Stimulated activated naive CD8-positive, alpha-beta T cell treated with anti-CD3 and anti-CD28 coated beads, Interleukin-15, amount 100 ng/mL, for 72 hours (primary cell): ENCODE data around the gene WDR81.
"Not testable (repeated sequence)": the region's sequence is repeated elsewhere in the genome, so short reads cannot be mapped to it uniquely, and the experiment has no call there.

Experiments
- ATAC-seq: fragments of 150-1000 bp; cut with Tn5 transposase; 2 replicates; pipeline ENCODE4 v1.10.0; 2021; ENCODE audit warnings: mild to moderate bottlenecking, moderate library complexity
- DNase-seq, 2 donors: peaks; one replicate each; pipeline ENCODE4 v3.0.0; 2021 to 2022
- H3K27ac Mint-ChIP-seq, 2 donors: one replicate each; pipeline ENCODE4 v1.8.0; 2022; ENCODE audit warnings: mild to moderate bottlenecking in 2 of 2, mixed read lengths in 2 of 2, moderate library complexity in 2 of 2
- H3K27me3 Mint-ChIP-seq: one replicate; pipeline ENCODE4 v1.8.0; 2022; ENCODE audit warnings: mixed read lengths
- H3K4me1 Mint-ChIP-seq: one replicate; pipeline ENCODE4 v1.8.0; 2022; ENCODE audit warnings: mild to moderate bottlenecking, mixed read lengths
- H3K4me3 Mint-ChIP-seq, 2 donors: one replicate each; pipeline ENCODE4 v1.8.0; 2022; ENCODE audit warnings: mild to moderate bottlenecking in 2 of 2, mixed read lengths in 2 of 2, moderate library complexity in 1 of 2
- H3K9me3 Mint-ChIP-seq, 2 donors: one replicate each; pipeline ENCODE4 v1.8.0; 2022; ENCODE audit warnings: mixed read lengths in 2 of 2

WDR81 gene

DNA sequence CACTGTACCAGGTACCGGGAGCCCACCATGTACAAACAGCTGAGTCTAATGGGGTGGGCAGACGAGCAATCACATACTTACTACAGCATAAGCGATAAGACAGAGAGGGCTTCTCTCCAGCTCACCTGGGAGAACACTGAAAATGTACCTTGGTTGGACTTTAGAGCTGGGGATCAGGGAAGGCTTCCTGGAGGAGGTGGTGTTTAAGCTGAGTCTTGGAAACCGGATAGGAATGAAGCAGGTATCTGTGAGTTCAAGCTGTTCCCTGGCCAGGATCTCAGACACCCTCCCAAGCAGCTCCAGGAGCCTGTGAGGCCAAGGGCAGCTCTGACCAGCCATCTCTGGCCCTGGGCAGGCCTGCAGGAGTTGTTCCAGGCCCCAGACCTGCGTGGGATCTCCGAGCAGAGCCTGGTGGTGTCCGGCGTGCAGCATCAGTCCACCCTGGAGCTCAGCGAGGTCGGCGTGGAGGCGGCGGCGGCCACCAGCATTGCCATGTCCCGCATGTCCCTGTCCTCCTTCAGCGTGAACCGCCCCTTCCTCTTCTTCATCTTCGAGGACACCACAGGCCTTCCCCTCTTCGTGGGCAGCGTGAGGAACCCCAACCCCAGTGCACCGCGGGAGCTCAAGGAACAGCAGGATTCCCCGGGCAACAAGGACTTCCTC lies 29.4 kb downstream of the WDR81 start:
- H3K27me3 Mint-ChIP-seq, result no peaks in the 10 kb centered on the region
- no peaks in the 10 kb centered on the region for H3K9me3 Mint-ChIP-seq
- peaks cover 8% of the 10 kb centered on the region for H3K4me1 Mint-ChIP-seq
- ATAC-seq, result no peak
- H3K27ac Mint-ChIP-seq, result no peak overlapping the region
- DNase-seq, result no peak
- H3K4me3 Mint-ChIP-seq, result no peak overlapping the region

DNA sequence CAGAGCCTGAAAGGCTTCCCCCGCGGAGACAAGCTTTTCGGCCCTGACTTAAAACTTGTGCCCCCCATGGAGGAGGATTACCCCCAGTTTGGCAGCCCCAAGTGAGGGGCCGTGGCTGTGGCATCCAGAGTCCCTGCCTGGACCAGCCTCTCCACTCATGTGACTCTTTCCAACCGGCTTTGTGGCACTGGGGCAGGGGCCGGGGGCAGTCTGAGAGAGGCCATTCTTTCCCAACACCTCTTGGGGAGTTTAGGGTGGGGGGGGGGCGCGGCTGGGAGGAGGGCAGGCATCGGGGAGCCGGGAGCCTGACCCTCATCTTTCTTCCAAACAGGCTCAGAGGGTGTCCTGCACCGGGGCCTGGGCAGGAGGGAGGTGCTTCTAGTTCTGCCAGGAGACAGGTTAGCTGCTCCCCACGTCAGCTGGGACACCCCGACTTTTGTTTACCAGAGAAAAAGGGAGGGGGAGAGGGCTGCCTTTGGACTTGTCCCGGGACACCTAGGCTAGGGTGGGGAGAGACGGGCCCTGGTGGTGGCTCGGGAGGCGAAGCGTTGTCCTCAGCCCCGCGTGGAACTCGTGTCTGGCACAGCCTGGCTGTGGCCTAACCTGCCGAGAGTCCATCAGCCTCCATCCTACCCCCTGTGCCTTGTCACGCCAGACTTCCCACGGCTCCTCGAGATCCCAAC lies 30.1 kb downstream of the WDR81 start:
- ATAC-seq (no peak), DNase-seq (no peak)
- no peak overlapping the region for H3K4me3 Mint-ChIP-seq
- peaks cover 8% of the 10 kb centered on the region for H3K4me1 Mint-ChIP-seq
- no peaks in the 10 kb centered on the region for H3K9me3 Mint-ChIP-seq
- peak overlapping the region in 1 of 2 donors; percentile 65 for H3K27ac Mint-ChIP-seq
- no peaks in the 10 kb centered on the region for H3K27me3 Mint-ChIP-seq

GRCh38 chr17:1755252-1755826 lies 30.8 kb downstream of the WDR81 start:
- no peaks in the 10 kb centered on the region for H3K27me3 Mint-ChIP-seq
- ATAC-seq, result peak; percentile 54
- no peaks in the 10 kb centered on the region for H3K9me3 Mint-ChIP-seq
- no peak overlapping the region for H3K4me3 Mint-ChIP-seq
- H3K4me1 Mint-ChIP-seq, result peaks cover 8% of the 10 kb centered on the region
- peak overlapping the region; percentile 48 to 65 for H3K27ac Mint-ChIP-seq
- DNase-seq, result no peak

- no peak overlapping the region for H3K4me3 Mint-ChIP-seq
- H3K27ac Mint-ChIP-seq, result peak overlapping the region in 1 of 2 donors; percentile 48
- peaks cover 8% of the 10 kb centered on the region for H3K4me1 Mint-ChIP-seq
- no peaks in the 10 kb centered on the region for H3K9me3 Mint-ChIP-seq
- ATAC-seq (no peak), DNase-seq (no peak)
- no peaks in the 10 kb centered on the region for H3K27me3 Mint-ChIP-seq
Measured at GRCh38 chr17:1755827-1756262, 31.3 kb downstream of the WDR81 start.

DNA sequence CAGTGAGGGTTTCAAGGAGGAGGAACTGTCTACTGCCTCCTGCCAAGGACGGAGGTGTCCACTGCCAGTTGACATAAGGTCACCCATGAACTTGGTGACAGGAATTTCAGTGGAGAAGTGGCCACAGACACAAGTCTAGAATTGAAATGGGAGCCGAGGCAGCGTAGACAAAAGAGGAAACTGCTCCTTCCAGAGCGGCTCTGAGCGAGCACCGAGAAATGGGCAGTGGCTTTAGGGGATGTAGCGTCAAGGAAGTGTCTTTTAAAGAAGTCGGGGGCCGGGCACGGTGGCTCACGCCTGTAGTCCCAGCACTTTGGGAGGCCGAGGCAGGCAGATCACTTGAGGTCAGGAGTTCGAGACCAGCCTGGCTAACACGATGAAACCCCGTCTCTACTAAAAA lies 34.3 kb downstream of the WDR81 start:
- peak overlapping the region; percentile 16 to 75 for H3K27ac Mint-ChIP-seq

DNA sequence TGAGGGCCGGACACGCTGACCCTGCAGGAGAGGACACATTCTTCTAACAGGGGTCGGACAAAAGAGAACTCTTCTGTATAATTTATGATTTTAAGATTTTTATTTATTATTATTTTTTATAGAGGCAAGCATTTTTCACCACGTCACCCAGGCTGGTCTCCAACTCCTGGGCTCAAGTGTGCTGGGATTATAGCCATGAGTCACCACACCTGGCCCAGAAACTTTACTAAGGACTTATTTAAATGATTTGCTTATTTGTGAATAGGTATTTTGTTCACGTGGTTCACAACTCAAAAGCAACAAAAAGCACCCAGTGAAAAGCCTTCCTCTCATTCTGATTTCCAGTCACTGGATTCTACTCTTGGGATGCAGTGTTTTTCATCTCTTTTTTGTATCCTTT lies 35.0 kb downstream of the WDR81 start:
- H3K9me3 Mint-ChIP-seq, result peaks cover 0 to 3% of the 10 kb centered on the region in 2 donors
- H3K4me3 Mint-ChIP-seq, result no peak overlapping the region
- H3K27ac Mint-ChIP-seq, result peak overlapping the region in 1 of 2 donors; percentile 71
- H3K27me3 Mint-ChIP-seq, result no peaks in the 10 kb centered on the region
- DNase-seq (no peak), ATAC-seq (no peak)
- H3K4me1 Mint-ChIP-seq, result peaks cover 32% of the 10 kb centered on the region

More for the DNA sequence above, 34.3 kb downstream of the WDR81 start:
- H3K9me3 Mint-ChIP-seq, result no peaks in the 10 kb centered on the region
- H3K4me3 Mint-ChIP-seq, result no peak overlapping the region
- peaks cover 25% of the 10 kb centered on the region for H3K4me1 Mint-ChIP-seq
- ATAC-seq (no peak), DNase-seq (no peak)
- H3K27me3 Mint-ChIP-seq, result no peaks in the 10 kb centered on the region

- Mint-ChIP-seq H3K9me3 (peaks cover 0 to 4% of the 10 kb centered on the region in 2 donors), H3K4me1 (peaks cover 35% of the 10 kb centered on the region), H3K27me3 (no peaks in the 10 kb centered on the region), H3K27ac (no peak overlapping the region), H3K4me3 (no peak overlapping the region)
- no peak for ATAC-seq
- no peak for DNase-seq
Measured at GRCh38 chr17:1762233-1762900, 37.9 kb downstream of the WDR81 start.

- Mint-ChIP-seq H3K27me3 (no peaks in the 10 kb centered on the region), H3K9me3 (peaks cover 0 to 4% of the 10 kb centered on the region in 2 donors), H3K4me1 (peaks cover 42% of the 10 kb centered on the region), H3K4me3 (peak overlapping the region; percentile 53 to 62), H3K27ac (peak overlapping the region; percentile 85 to 93)
- ATAC-seq, result peak; percentile 45
- no peak for DNase-seq
Measured at GRCh38 chr17:1762901-1763898, 38.7 kb downstream of the WDR81 start.

DNA sequence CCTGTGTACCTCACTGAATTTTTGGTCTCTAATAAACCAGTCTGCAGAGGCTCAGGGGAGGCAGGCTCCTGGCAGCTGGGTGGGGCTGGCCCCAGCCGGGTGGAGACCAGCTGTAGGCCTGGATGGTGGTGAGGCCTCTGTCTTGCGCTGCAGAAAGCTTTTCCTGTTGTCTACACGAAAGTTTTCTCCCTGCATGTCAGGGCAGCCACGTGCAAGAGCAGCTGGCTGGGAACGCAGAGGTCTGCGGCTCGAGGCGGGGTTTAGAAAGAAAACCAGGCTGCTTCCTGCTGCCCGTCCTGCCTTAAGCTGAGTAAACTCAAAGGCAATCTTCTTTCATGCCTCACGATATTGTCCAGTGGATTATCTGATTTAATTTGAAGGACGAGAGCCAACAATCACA lies 39.8 kb downstream of the WDR81 start:
- Mint-ChIP-seq H3K4me3 (peak overlapping the region; percentile 53 to 62), H3K27ac (peak overlapping the region; percentile 74 to 85), H3K4me1 (peaks cover 45% of the 10 kb centered on the region)

DNA sequence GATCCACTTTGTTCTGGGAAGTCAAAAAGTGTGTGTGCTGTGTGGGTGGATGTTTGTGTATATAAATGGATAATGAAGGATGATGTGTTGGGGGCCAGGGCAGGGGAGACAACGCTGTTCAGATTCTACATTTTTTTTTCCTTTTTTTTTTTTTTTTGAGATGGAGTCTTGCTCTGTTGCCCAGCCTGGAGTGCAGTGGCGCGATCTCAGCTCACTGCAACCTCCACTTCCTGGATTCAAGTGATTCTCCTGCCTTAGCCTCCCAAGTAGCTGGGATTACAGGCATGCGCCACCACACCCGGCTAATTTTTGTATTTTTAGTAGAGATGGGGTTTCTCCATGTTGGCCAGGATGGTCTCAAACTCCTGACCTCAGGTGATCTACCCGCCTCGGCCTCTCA lies 40.2 kb downstream of the WDR81 start:
- not testable (repeated sequence) for DNase-seq, H3K9me3 Mint-ChIP-seq, H3K27me3 Mint-ChIP-seq
- ATAC-seq, result peak; percentile 2
- peak overlapping the region; percentile 74 to 85 for H3K27ac Mint-ChIP-seq
- H3K4me3 Mint-ChIP-seq, result peak overlapping the region; percentile 53 to 62
- peaks cover 49% of the 10 kb centered on the region for H3K4me1 Mint-ChIP-seq

More for the DNA sequence above, 39.8 kb downstream of the WDR81 start:
- peaks cover 0 to 4% of the 10 kb centered on the region in 2 donors for H3K9me3 Mint-ChIP-seq
- no peaks in the 10 kb centered on the region for H3K27me3 Mint-ChIP-seq
- DNase-seq (peak; percentile 27 to 63), ATAC-seq (peak; percentile 86)

DNA sequence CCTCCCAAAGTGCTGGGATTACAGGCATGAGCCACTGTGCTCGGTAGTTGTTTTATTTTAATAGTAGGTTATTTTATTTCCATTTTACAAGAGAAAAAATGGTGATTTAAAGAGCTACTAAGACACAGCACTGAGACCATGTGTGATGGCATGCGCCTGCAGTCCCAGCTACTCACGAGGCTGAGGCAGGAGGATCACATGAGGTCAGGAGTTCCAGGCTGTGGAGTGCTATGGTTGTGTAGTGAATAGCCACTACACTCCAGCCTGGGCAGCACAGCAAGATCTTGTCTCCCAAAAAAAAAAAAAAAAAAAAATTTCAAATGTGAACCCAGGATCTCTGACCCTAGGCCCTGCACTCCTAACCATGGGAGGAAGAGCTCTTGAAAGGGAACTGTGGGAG lies 41.1 kb downstream of the WDR81 start:
- no peak overlapping the region for H3K27ac Mint-ChIP-seq
- no peaks in the 10 kb centered on the region for H3K27me3 Mint-ChIP-seq
- H3K9me3 Mint-ChIP-seq, result peaks cover 0 to 4% of the 10 kb centered on the region in 2 donors
- H3K4me1 Mint-ChIP-seq, result peaks cover 57% of the 10 kb centered on the region
- DNase-seq, result no peak
- no peak overlapping the region for H3K4me3 Mint-ChIP-seq
- ATAC-seq, result no peak

DNA sequence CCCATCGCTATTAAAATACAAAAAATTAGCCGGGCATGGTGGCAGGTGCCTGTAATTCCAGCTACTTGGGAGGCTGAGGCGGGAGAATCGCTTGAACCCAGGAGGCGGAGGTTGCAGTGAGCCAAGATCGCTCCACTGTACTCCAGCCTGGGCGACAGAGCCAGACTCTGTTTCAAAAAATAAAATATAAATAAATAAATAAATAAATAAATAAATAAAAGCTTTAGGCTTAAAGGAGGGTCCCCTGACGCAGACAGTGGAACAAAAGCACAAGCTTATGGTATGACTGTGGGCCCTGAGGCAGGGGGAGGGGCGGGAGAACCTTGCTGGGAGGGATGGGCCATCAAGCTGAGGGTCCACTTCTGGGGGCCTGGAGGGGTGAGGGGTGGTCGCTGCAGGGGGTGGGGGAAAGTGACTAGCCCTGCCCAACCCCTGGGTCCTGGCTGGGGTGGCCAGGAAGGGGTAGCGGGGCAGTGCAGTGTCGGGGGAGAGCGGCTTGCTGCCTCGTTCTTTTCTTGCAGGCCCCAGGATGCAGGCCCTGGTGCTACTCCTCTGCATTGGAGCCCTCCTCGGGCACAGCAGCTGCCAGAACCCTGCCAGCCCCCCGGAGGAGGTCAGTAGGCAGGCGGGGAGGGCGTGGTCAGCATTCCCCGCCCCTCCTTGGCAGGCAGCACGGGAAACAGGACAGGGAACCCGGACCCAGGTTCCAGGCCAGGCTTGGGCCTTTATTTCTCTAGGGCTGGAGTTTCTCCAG lies 42.1 kb downstream of the WDR81 start:
- DNase-seq (no peak), ATAC-seq (no peak)
- no peaks in the 10 kb centered on the region for H3K27me3 Mint-ChIP-seq
- peaks cover 0 to 4% of the 10 kb centered on the region in 2 donors for H3K9me3 Mint-ChIP-seq
- H3K4me3 Mint-ChIP-seq, result no peak overlapping the region
- peaks cover 63% of the 10 kb centered on the region for H3K4me1 Mint-ChIP-seq
- peak overlapping the region in 1 of 2 donors; percentile 27 for H3K27ac Mint-ChIP-seq

DNA sequence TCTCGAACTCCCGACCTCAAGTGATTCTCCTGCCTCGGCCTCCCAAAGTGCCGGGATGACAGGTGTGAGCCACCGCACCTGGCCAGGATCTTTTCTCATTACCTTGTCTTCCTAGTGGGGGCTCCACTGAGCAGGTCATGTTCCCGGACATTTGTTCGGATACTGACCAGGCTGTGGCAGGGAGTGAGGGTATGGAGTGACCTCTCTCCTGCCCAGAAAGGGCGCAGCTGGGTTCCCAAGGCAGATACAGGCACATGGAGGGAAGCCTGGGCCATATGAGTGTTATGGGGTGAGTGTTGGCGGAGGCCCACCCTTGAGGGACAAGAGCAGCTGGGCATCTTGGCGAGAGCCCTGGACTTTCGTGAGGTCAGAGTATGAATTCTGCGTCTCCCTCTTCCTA lies 42.9 kb downstream of the WDR81 start:
- Mint-ChIP-seq H3K27ac (peak overlapping the region in 1 of 2 donors; percentile 79), H3K9me3 (peaks cover 0 to 4% of the 10 kb centered on the region in 2 donors), H3K4me1 (peaks cover 57% of the 10 kb centered on the region), H3K4me3 (no peak overlapping the region), H3K27me3 (no peaks in the 10 kb centered on the region)
- no peak for ATAC-seq
- DNase-seq, result no peak

DNA sequence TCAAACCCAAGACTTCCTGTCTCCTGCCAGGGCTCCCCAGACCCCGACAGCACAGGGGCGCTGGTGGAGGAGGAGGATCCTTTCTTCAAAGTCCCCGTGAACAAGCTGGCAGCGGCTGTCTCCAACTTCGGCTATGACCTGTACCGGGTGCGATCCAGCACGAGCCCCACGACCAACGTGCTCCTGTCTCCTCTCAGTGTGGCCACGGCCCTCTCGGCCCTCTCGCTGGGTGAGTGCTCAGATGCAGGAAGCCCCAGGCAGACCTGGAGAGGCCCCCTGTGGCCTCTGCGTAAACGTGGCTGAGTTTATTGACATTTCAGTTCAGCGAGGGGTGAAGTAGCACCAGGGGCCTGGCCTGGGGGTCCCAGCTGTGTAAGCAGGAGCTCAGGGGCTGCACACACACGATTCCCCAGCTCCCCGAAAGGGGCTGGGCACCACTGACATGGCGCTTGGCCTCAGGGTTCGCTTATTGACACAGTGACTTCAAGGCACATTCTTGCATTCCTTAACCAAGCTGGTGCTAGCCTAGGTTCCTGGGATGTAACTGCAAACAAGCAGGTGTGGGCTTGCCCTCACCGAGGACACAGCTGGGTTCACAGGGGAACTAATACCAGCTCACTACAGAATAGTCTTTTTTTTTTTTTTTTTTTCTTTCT lies 45.4 kb downstream of the WDR81 start:
- Mint-ChIP-seq H3K27me3 (no peaks in the 10 kb centered on the region), H3K27ac (peak overlapping the region; percentile 92), H3K4me1 (peaks cover 43% of the 10 kb centered on the region), H3K4me3 (peak overlapping the region; percentile 76 to 78), H3K9me3 (no peaks in the 10 kb centered on the region)
- peak; percentile 65 for ATAC-seq
- DNase-seq, result peak; percentile 24 to 46
